UCSD-AML1 (cell line): Measurements from ENCODE around the gene PREX1.

Source experiments
- DNase-seq: peaks from one replicate; lab custom pipeline; 2025; ENCODE audit not compliant: unreplicated experiment; lab: John Stamatoyannopoulos, UW

The PREX1 gene

GRCh38 chr20:48642105-48642880, 185.5 kb downstream of the PREX1 start:
- DNase-seq, result no peak

GRCh38 chr20:48640871-48641270, 186.9 kb downstream of the PREX1 start:
- no peak for DNase-seq

GRCh38 chr20:48639899-48640298, 187.9 kb downstream of the PREX1 start:
- no peak for DNase-seq

DNA sequence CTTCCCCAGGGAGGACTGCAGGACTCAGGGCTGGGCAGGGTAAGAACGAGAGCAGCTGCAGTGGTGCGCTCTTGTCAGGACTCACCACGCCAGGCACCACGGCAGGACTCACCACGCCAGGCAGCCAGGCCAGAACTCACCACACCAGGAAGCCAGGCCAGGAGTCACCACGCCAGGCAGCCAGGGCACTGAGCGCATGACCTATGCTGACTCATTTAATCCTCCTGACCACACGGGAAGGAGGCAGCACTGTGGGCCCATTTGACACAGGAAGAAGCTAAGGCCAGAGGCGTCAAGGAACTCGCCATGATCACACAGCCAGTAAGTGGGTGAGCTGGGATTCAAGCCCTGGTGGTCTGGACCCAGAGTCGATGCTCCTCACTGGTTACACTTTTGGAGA, 189.3 kb downstream of the PREX1 start:
- DNase-seq, result peak; percentile 37

GRCh38 chr20:48637461-48637860, 190.3 kb downstream of the PREX1 start:
- no peak for DNase-seq

GRCh38 chr20:48636301-48636700, 191.5 kb downstream of the PREX1 start:
- DNase-seq, result no peak

GRCh38 chr20:48635791-48636267, 192.0 kb downstream of the PREX1 start:
- peak; percentile 66 for DNase-seq

DNA sequence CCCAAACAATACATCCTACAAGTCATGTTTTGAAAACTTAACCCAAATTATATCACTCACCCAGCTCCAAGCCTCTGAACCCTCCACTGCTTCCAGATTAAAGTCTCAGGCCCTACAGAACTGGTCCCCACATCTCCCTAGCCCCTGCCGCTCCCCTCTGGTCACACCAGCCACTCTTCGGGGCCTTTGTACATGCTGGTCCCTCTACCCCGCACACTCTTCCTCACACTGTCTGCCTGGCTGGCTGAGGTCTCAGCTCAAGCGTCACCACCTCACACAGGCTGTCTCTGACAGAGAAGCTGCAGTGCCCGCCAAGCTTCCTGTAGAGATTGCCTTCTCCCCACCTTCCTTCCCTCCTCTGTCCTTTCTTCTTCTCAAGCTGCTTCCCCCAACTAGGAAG, 192.4 kb downstream of the PREX1 start:
- no peak for DNase-seq

- DNase-seq, result no peak
These were observed 193.2 kb downstream of the PREX1 start for GRCh38 chr20:48634641-48635040.

- DNase-seq, result no peak
These were observed 194.1 kb downstream of the PREX1 start for GRCh38 chr20:48633620-48634257.

DNA sequence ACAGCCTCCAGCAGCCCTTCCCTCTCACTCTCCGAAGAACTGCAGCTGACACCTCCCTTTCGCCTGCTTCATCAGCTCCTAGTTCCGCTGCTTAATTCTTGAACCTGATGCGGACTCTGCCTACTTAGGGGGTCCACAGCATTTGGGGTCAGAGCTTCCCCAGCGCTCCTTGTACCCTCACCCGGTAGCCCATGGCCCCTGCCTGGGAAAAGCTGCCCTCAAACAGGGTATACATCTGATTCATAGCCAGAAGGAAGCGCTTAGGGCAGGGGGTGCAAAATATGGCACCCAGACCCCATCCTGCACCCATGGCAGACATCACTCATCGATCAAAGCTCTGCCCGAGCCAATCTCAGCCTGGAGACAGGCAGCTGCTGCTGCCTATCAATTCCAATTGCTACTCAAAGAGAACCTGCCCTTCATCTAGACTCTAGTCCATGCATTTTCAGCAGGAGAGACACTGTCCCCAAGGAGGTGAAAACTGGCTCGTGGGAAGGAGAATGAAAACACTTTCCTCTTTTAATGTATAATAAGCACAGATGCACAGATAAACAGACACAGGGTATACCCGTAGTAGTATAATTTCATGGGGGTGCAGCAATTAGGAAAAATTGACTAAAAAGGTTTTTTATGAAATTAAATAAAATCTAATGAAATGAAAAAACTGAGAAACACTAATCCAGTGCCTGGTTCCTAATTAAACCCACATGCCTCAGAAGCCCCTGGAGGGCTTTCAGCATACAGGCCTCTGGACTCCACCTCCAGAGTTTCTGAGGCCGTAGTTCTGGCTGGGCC, 194.8 kb downstream of the PREX1 start:
- DNase-seq, result no peak

DNA sequence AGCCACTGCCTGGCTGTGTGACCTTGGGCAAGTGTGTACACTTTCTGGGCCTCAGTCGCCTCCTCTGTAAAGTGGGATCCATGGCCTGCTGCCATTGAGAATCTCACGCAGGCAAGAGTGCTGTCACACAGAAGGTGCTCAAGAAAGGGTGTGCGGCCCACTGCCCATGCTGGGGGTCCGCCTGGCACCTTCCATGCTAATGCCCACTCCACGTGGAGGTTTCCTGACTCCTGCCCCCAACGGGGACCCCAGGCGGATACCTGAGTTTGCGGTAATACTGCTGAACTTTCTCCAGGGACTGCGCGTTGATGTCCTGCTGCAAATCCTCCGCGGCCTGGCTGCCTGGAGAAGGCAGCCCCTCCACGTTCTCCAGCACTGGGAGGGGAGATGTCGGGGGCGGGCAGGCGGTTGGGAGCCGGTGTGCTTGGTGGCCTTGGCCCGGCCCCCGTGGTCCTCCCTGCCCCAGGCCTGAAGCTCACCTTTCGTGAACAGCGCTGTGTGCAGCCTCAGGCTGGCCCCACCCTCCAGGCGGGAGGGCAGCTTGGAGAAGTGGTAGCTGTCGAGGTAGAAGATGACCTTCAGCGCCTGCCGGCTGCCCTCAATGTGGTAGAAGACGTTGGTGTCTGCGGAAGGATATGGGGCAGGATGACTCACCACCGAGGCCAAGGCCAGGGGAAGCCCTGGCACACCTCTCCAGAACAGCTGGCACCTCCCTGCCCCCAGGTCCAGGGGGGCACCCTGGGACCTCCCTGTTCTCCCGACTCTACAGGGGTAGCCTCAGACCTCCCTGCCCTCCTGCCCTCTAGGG, 195.6 kb downstream of the PREX1 start:
- DNase-seq, result no peak

GRCh38 chr20:48631114-48632016, 196.4 kb downstream of the PREX1 start:
- no peak for DNase-seq

- DNase-seq, result no peak
These were observed 197.3 kb downstream of the PREX1 start for GRCh38 chr20:48630342-48631075.

DNA sequence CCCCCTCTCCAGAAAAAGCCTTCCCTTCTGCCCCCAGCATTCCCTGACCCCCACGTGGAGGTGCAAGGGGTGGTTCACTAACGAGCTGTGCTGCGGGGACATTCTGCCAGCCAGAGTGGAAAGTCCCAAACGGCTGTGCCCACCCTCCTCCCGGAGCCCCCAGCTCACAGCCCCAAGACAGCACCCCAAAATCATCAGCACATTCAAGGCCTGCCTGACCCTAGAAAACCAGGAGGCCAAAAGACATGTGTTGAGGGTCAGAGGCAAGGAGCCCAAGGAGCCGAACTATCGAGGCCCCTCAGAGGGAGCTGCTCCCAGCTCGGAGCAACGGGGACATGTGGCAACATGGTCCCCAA, 197.9 kb downstream of the PREX1 start:
- DNase-seq, result no peak

DNA sequence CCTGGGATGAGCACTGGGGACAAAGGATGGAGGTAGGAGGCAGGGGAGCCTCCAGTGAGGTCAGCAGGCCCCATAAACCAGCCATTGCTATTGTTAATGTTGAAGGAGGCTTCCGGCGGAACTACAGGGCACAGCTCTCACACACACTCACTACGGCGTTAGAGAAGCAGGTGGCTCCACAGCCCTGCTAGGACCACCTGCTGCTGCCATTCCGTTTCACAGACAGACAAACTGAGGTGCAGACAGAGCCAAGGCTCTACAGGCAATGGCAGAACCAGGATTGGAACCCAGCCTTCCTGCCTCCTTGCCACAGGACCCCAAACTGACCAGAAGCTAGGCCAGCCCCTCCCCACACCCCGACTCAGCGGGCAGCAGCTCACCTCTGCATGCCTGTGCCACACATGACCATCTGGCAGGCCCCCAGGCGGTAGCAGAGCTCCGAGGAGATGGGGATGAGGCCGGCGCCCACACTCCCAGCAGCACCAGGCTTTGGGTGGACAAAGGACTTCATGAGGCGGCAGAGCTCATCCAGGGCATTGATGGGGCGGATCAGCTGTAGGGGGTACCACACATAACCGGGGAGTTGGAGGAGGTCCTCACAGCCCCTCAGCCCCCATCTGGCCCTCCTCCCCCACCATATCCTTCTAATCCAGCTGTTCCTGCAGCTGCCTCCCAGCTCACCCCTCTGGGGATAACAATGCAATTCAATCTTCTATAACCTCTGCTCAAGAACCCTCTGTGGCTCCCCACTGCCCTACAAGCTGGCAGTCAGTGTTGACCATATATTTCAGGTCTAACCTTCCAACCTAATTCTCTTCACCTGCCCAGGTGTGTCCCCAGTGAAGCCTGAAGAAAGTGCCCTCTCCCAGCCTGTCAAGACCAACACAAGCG, 198.5 kb downstream of the PREX1 start:
- DNase-seq, result no peak

- DNase-seq, result no peak
These were observed 200.1 kb downstream of the PREX1 start for GRCh38 chr20:48627737-48628128.
